Measurements from ENCODE around the gene NOL9. TPM values are rescaled to one million over a fixed set of nuclear protein-coding genes. Genes with fewer than 3 reads are reported as not detected.
A peak's percentile ranks its signal among the peaks of the same experiment; 100 is the strongest.

Gene NOL9
- total and polyA plus RNA-seq, 4 donors, result 3.4 to 29.4 (median 16.7) TPM

DNA sequence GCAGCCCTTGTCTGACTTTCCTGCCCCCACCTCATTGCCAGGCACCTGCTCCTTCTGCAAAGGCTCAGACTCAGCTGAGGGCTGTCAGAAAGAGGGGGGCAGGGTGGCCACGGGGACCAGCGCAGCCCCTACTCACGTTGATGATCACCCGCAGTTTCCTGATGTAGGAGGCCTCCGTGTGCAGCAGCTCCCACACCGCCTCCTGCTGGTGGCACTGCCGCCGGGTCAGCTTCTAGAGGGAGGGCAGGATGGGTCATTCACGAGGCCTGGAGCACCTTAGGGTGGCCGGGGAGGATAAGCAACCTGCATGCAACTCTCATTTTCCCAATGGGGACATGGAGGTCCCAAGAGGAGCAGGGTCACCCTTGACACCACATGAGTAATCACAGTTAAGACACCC, 81.9 kb downstream of the NOL9 start:
- 75 to 80% methylated on average over 10 of the region's 10 CpGs for WGBS, 2 donors
- TF ChIP-seq, protein P1, sequence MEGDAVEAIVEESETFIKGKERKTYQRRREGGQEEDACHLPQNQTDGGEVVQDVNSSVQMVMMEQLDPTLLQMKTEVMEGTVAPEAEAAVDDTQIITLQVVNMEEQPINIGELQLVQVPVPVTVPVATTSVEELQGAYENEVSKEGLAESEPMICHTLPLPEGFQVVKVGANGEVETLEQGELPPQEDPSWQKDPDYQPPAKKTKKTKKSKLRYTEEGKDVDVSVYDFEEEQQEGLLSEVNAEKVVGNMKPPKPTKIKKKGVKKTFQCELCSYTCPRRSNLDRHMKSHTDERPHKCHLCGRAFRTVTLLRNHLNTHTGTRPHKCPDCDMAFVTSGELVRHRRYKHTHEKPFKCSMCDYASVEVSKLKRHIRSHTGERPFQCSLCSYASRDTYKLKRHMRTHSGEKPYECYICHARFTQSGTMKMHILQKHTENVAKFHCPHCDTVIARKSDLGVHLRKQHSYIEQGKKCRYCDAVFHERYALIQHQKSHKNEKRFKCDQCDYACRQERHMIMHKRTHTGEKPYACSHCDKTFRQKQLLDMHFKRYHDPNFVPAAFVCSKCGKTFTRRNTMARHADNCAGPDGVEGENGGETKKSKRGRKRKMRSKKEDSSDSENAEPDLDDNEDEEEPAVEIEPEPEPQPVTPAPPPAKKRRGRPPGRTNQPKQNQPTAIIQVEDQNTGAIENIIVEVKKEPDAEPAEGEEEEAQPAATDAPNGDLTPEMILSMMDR (IDR thresholded peaks at IDR 0.05; ENCODE audit: control extremely low read depth, extremely low read depth), result no peak
- H3K9me3 ChIP-seq (ENCODE audit: control insufficient read depth in 4 of 4, insufficient read depth in 3 of 4, low read length in 3 of 4), result peaks cover 0 to 2% (median 0%) of the 10 kb centered on the region in 4 donors
- H3K27me3 ChIP-seq (ENCODE audit: control insufficient read depth in 3 of 3, insufficient read depth in 3 of 3, low read length in 2 of 3), result no peaks in the 10 kb centered on the region
- no peak overlapping the region for H3K4me3 ChIP-seq
- peaks cover 0 to 25% (median 10%) of the 10 kb centered on the region in 4 donors for H3K36me3 ChIP-seq (ENCODE audit: control insufficient read depth in 4 of 4, insufficient read depth in 4 of 4, low read length in 4 of 4)
- H3K9ac ChIP-seq (ENCODE audit: insufficient read depth in 1 of 2, low read length in 2 of 2), result no peak overlapping the region
- ATAC-seq (ENCODE audit: insufficient read depth, low FRiP score) (peak; percentile 15), DNase-seq (no peak)
- peaks cover 0 to 4% (median 0%) of the 10 kb centered on the region in 5 donors for H3K4me1 ChIP-seq (ENCODE audit: control insufficient read depth in 5 of 5, insufficient read depth in 5 of 5, low read length in 5 of 5)
- H3K27ac ChIP-seq (ENCODE audit: low read depth in 1 of 2, low read length in 1 of 2), result peak overlapping the region in 1 of 2 donors; percentile 85

DNA sequence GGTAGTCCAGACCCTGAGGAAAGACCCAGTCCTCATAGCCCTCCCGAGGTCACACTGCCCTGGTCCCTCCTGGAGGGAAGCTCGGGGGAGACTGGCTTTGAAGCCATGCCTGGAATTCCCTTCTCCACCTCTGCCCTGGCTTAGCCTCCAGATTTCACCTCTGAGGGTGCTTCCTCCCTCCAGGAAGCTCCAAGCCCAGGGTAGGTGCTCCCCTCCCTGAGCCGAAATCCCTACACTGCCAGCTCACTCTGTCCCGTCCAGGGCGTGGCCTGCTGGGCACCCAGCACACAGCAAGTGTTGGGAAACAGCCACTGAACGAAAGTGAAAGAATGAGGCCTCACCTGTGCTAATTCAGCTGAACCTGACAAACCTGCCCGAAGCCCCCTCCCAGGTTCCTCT, 82.3 kb downstream of the NOL9 start:
- peak in 1 of 3 donors; percentile 36 for DNase-seq
- TF ChIP-seq, protein P1 (IDR thresholded peaks at IDR 0.05; ENCODE audit: control extremely low read depth, extremely low read depth), result no peak

More for the DNA sequence above, 82.3 kb downstream of the NOL9 start:
- Histone ChIP-seq H3K9me3 (ENCODE audit: control insufficient read depth in 4 of 4, insufficient read depth in 3 of 4, low read length in 3 of 4) (peaks cover 0 to 2% (median 0%) of the 10 kb centered on the region in 4 donors), H3K36me3 (ENCODE audit: control insufficient read depth in 4 of 4, insufficient read depth in 4 of 4, low read length in 4 of 4) (peaks cover 0 to 25% (median 10%) of the 10 kb centered on the region in 4 donors), H3K27ac (ENCODE audit: low read depth in 1 of 2, low read length in 1 of 2) (peak overlapping the region in 1 of 2 donors; percentile 85), H3K9ac (ENCODE audit: insufficient read depth in 1 of 2, low read length in 2 of 2) (no peak overlapping the region), H3K4me3 (no peak overlapping the region), H3K27me3 (ENCODE audit: control insufficient read depth in 3 of 3, insufficient read depth in 3 of 3, low read length in 2 of 3) (no peaks in the 10 kb centered on the region), H3K4me1 (ENCODE audit: control insufficient read depth in 5 of 5, insufficient read depth in 5 of 5, low read length in 5 of 5) (peaks cover 0 to 4% (median 0%) of the 10 kb centered on the region in 5 donors)
- ATAC-seq (ENCODE audit: insufficient read depth, low FRiP score), result peak; percentile 68
- WGBS, 2 donors, result 72 to 77% methylated on average over 7 of the region's 7 CpGs

Small RNA genes lying within 50 kb of the gene (small RNA-seq; reads per million reads assigned to genes)
- gene RNU6-731P (ENCODE audit: low replicate concordance), result not detected

Other genes with a start within 250 kb of the NOL9 start
- gene ACOT7, start 160.7 kb downstream of the NOL9 start, total RNA-seq, result 10 to 100 TPM in 1 of 2 donors, 1 to 10 TPM in 1; 8.8 to 37.4 TPM
- 10 to 100 TPM; 17.9 to 28.3 TPM for gene ACOT7, start 160.7 kb downstream of the NOL9 start, polyA plus RNA-seq
- gene HES2, start 134.6 kb downstream of the NOL9 start, total RNA-seq, result 1 to 10 TPM in 1 of 2 donors, under 1 TPM in 1; 0.26 to 5.0 TPM
- gene HES2, start 134.6 kb downstream of the NOL9 start, polyA plus RNA-seq, result 1 to 10 TPM in 1 of 2 donors, under 1 TPM in 1; 0.86 to 4.5 TPM
- 10 to 100 TPM; 11.2 to 20.8 TPM for gene ESPN, start 129.7 kb downstream of the NOL9 start, total RNA-seq
- gene ESPN, start 129.7 kb downstream of the NOL9 start, polyA plus RNA-seq, result 1 to 10 TPM; 2.1 to 3.6 TPM
- gene TNFRSF25, start 88.3 kb downstream of the NOL9 start, total RNA-seq, result 10 to 100 TPM; 11.2 to 19.8 TPM
- 10 to 100 TPM in 1 of 2 donors, 1 to 10 TPM in 1; 4.9 to 12.3 TPM for gene TNFRSF25, start 88.3 kb downstream of the NOL9 start, polyA plus RNA-seq
- 10 to 100 TPM; 11.2 to 22.9 TPM for gene PLEKHG5, start 62.8 kb downstream of the NOL9 start, total RNA-seq
- gene PLEKHG5, start 62.8 kb downstream of the NOL9 start, polyA plus RNA-seq, result 1 to 10 TPM; 3.4 to 8.7 TPM
- gene TAS1R1, start 794 bp upstream of the NOL9 start, total RNA-seq, result under 1 TPM; 0.21 to 0.51 TPM
- gene TAS1R1, start 794 bp upstream of the NOL9 start, polyA plus RNA-seq, result under 1 TPM; 0.02 to 0.08 TPM
- 10 to 100 TPM; 21.6 to 41.3 TPM for gene ZBTB48, start 25.5 kb upstream of the NOL9 start, total RNA-seq
- gene ZBTB48, start 25.5 kb upstream of the NOL9 start, polyA plus RNA-seq, result 10 to 100 TPM; 33.0 to 35.5 TPM
- gene KLHL21, start 48.4 kb upstream of the NOL9 start, total RNA-seq, result 10 to 100 TPM; 16.0 to 31.3 TPM
- 10 to 100 TPM in 1 of 2 donors, 1 to 10 TPM in 1; 9.2 to 23.3 TPM for gene KLHL21, start 48.4 kb upstream of the NOL9 start, polyA plus RNA-seq
- 10 to 100 TPM in 1 of 2 donors, 1 to 10 TPM in 1; 8.9 to 20.6 TPM for gene PHF13, start 59.2 kb upstream of the NOL9 start, total RNA-seq
- gene PHF13, start 59.2 kb upstream of the NOL9 start, polyA plus RNA-seq, result 1 to 10 TPM; 5.4 to 5.6 TPM
- gene THAP3, start 70.4 kb upstream of the NOL9 start, total RNA-seq, result 10 to 100 TPM; 12.6 to 26.5 TPM
- gene THAP3, start 70.4 kb upstream of the NOL9 start, polyA plus RNA-seq, result 10 to 100 TPM; 17.8 to 23.8 TPM
- gene DNAJC11, start 147.3 kb upstream of the NOL9 start, total RNA-seq, result 10 to 100 TPM; 37.7 to 43.0 TPM
- gene DNAJC11, start 147.3 kb upstream of the NOL9 start, polyA plus RNA-seq, result 10 to 100 TPM; 18.6 to 23.2 TPM
- 10 to 100 TPM; 48.1 to 52.3 TPM for gene CAMTA1, start 230.9 kb upstream of the NOL9 start, total RNA-seq
- 100 to 1,000 TPM in 1 of 2 donors, 10 to 100 TPM in 1; 52.3 to 140 TPM for gene CAMTA1, start 230.9 kb upstream of the NOL9 start, polyA plus RNA-seq

All from lung (tissue), 13 donors.